Measurements from ENCODE around the gene CDKAL1.

DNA sequence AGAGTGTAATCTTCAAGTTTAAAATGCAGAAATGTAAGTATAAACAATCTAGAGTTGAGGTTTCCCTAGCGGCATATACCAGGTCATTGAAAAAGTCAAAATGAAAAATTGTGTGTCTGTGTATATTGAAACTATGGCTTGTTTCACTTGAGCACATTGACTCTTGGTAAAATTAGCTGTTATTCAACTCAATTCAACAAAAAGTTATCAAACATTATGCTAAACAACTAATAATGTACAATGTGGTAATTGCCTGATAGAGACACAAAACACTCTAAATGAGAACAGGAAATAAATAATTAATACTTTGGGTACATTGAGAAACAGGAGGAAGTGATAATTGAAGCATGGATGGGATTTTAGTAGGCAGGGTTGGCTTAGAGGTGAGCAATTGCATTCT lies 444.8 kb downstream of the CDKAL1 start:
- TF ChIP-seq, protein P1, sequence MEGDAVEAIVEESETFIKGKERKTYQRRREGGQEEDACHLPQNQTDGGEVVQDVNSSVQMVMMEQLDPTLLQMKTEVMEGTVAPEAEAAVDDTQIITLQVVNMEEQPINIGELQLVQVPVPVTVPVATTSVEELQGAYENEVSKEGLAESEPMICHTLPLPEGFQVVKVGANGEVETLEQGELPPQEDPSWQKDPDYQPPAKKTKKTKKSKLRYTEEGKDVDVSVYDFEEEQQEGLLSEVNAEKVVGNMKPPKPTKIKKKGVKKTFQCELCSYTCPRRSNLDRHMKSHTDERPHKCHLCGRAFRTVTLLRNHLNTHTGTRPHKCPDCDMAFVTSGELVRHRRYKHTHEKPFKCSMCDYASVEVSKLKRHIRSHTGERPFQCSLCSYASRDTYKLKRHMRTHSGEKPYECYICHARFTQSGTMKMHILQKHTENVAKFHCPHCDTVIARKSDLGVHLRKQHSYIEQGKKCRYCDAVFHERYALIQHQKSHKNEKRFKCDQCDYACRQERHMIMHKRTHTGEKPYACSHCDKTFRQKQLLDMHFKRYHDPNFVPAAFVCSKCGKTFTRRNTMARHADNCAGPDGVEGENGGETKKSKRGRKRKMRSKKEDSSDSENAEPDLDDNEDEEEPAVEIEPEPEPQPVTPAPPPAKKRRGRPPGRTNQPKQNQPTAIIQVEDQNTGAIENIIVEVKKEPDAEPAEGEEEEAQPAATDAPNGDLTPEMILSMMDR (conservative IDR thresholded peaks at IDR 0.05; ENCODE audit: low read length) = no peak
- TF ChIP-seq EZH2phosphoT487 (IDR thresholded peaks at IDR 0.05; ENCODE audit: borderline replicate concordance) = no peak
